HFF-Myc (cell line): Measurements from ENCODE around the gene CXCR4.

ENCODE experiments used
- DNase-seq: peaks from one replicate; pipeline ENCODE4 v3.0.0-alpha.2; 2011; ENCODE audit warnings: low read depth; ENCODE audit errors: extremely low read depth
- H3K4me3 ChIP-seq: replicated peaks from 2 replicates; pipeline ENCODE4 v1.5.1; 2011; ENCODE audit warnings: low read depth, mild to moderate bottlenecking, control low read depth, low read length
- CTCF ChIP-seq: IDR thresholded peaks from 2 replicates; pipeline ENCODE4 v1.5.1; 2012; ENCODE audit warnings: mild to moderate bottlenecking, low read depth, low read length, control low read depth; ENCODE audit errors: missing control alignments

Gene CXCR4

GRCh38 chr2:136136931-136137330 is 19.0 kb upstream of the CXCR4 start:
- no peak for TF ChIP-seq CTCF
- H3K4me3 ChIP-seq, result no peak overlapping the region
- DNase-seq, result no peak

- no peak for DNase-seq
- no peak for TF ChIP-seq CTCF
- H3K4me3 ChIP-seq, result no peak overlapping the region
Measured at GRCh38 chr2:136135921-136136906, 18.3 kb upstream of the CXCR4 start.

GRCh38 chr2:136135462-136135861 is 17.5 kb upstream of the CXCR4 start:
- TF ChIP-seq CTCF, result no peak
- no peak overlapping the region for H3K4me3 ChIP-seq
- no peak for DNase-seq

- DNase-seq, result no peak
- no peak for TF ChIP-seq CTCF
- H3K4me3 ChIP-seq, result no peak overlapping the region
Measured at GRCh38 chr2:136134126-136134525, 16.2 kb upstream of the CXCR4 start.

- no peak for DNase-seq
- H3K4me3 ChIP-seq, result no peak overlapping the region
- TF ChIP-seq CTCF, result no peak
Measured at GRCh38 chr2:136133586-136133985, 15.6 kb upstream of the CXCR4 start.

- H3K4me3 ChIP-seq, result no peak overlapping the region
- no peak for TF ChIP-seq CTCF
- DNase-seq, result no peak
Measured at GRCh38 chr2:136133176-136133575, 15.2 kb upstream of the CXCR4 start.
